AG09309 (cell line): ENCODE data around the gene UBE4B.

Source experiments
- DNase-seq: peaks from one replicate; pipeline ENCODE4 v3.0.0-alpha.2; 2010; ENCODE audit warnings: low read depth
- H3K4me3 ChIP-seq: 2 replicates; pipeline ENCODE4 v1.5.1; 2011; ENCODE audit warnings: mild to moderate bottlenecking, low read depth, low read length, moderate library complexity; ENCODE audit not compliant: control insufficient read depth
- CTCF ChIP-seq: IDR thresholded peaks from 2 replicates; pipeline ENCODE4 v1.5.1; 2011; ENCODE audit warnings: mild to moderate bottlenecking, low read depth, low read length, inconsistent platforms; ENCODE audit not compliant: insufficient read depth, control insufficient read depth; ENCODE audit errors: missing control alignments

UBE4B gene

GRCh38 chr1:10050611-10051010 lies 17.9 kb downstream of the UBE4B start:
- no peak overlapping the region for H3K4me3 ChIP-seq
- DNase-seq: no peak
- no peak for TF ChIP-seq CTCF

- H3K4me3 ChIP-seq: no peak overlapping the region
- DNase-seq: no peak
- no peak for TF ChIP-seq CTCF
Observed at GRCh38 chr1:10051656-10052055, 18.9 kb downstream of the UBE4B start.

GRCh38 chr1:10052347-10052746 lies 19.6 kb downstream of the UBE4B start:
- DNase-seq: no peak
- no peak for TF ChIP-seq CTCF
- H3K4me3 ChIP-seq: no peak overlapping the region

- H3K4me3 ChIP-seq: no peak overlapping the region
- DNase-seq: no peak
- TF ChIP-seq CTCF: no peak
Observed at GRCh38 chr1:10054465-10054864, 21.7 kb downstream of the UBE4B start.

- no peak for DNase-seq
- H3K4me3 ChIP-seq: no peak overlapping the region
- TF ChIP-seq CTCF: no peak
Observed at GRCh38 chr1:10056599-10056987, 23.8 kb downstream of the UBE4B start.

- H3K4me3 ChIP-seq: no peak overlapping the region
- TF ChIP-seq CTCF: no peak
- DNase-seq: no peak
Observed at GRCh38 chr1:10057343-10057742, 24.6 kb downstream of the UBE4B start.

GRCh38 chr1:10057796-10058195 lies 25.0 kb downstream of the UBE4B start:
- no peak overlapping the region for H3K4me3 ChIP-seq
- TF ChIP-seq CTCF: no peak
- no peak for DNase-seq
